Measurements from ENCODE around the gene CNR2.

The CNR2 gene

DNA sequence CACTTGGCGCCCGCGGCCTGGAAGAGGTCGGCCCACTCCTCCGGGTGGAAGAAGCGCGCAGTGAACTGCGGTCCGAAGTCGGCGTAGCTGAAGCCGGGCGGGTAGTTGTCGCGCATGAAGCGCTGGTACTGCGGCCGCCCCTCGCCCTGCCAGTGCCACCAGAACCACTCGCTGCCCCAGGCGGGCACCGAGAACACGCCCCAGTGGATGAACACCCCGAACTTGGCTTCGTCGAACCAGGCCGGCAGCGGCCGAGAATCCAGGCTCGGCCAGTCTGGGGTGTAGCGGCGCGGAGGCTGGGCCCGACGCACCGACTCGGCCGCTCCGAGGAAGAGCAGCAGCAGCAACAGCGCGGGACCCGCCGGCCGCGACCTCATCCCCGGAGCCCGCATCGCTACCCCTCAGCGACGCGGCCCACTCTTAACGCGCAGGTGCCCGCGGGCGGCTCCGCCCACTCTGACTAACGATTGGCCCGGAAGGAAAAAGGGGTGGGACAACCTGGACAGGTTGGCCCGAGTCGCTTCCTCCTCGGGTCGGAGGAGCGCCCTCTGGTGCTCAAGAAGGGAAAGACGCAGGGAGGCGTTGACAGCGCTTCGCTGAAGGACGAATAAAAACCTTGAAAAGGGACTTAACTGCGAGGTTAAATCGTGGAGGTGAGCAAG is 45.1 kb downstream of the CNR2 start, which contains the start of gene FUCA1 (continued):
- no peak for TF ChIP-seq ZNF16 (tag by site-specific recombination; IDR thresholded peaks at IDR 0.05; ENCODE audit: low read depth)
- TF ChIP-seq, protein P1, sequence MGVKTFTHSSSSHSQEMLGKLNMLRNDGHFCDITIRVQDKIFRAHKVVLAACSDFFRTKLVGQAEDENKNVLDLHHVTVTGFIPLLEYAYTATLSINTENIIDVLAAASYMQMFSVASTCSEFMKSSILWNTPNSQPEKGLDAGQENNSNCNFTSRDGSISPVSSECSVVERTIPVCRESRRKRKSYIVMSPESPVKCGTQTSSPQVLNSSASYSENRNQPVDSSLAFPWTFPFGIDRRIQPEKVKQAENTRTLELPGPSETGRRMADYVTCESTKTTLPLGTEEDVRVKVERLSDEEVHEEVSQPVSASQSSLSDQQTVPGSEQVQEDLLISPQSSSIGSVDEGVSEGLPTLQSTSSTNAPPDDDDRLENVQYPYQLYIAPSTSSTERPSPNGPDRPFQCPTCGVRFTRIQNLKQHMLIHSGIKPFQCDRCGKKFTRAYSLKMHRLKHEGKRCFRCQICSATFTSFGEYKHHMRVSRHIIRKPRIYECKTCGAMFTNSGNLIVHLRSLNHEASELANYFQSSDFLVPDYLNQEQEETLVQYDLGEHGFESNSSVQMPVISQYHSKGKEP (tag by site-specific recombination; IDR thresholded peaks at IDR 0.05) = no peak
- TF ChIP-seq ZNF433 (tag by site-specific recombination; IDR thresholded peaks at IDR 0.05; ENCODE audit: low read depth) = no peak
- no peak for TF ChIP-seq ZNF785 (tag by site-specific recombination; IDR thresholded peaks at IDR 0.05)
- no peak for TF ChIP-seq ZNF239 (tag by site-specific recombination; IDR thresholded peaks at IDR 0.05)
- TF ChIP-seq BCL11B (tag by site-specific recombination; IDR thresholded peaks at IDR 0.05; ENCODE audit: low read depth) = no peak
- peak; percentile 62 for TF ChIP-seq SP3 (tag by site-specific recombination; IDR thresholded peaks at IDR 0.05)
- TF ChIP-seq ZNF560 (tag by site-specific recombination; IDR thresholded peaks at IDR 0.05; ENCODE audit: borderline replicate concordance) = no peak
- 0 out of 2 replicates have a peak, but pooled peaks have one; percentile 36 for TF ChIP-seq ZNF843 (tag by site-specific recombination; IDR thresholded peaks at IDR 0.05)
- TF ChIP-seq, protein P2, sequence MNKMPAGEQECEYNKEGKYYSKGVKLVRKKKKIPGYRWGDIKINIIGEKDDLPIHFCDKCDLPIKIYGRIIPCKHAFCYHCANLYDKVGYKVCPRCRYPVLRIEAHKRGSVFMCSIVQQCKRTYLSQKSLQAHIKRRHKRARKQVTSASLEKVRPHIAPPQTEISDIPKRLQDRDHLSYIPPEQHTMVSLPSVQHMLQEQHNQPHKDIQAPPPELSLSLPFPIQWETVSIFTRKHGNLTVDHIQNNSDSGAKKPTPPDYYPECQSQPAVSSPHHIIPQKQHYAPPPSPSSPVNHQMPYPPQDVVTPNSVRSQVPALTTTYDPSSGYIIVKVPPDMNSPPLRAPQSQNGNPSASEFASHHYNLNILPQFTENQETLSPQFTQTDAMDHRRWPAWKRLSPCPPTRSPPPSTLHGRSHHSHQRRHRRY (tag by site-specific recombination; IDR thresholded peaks at IDR 0.05) = no peak
- TF ChIP-seq, protein P3, sequence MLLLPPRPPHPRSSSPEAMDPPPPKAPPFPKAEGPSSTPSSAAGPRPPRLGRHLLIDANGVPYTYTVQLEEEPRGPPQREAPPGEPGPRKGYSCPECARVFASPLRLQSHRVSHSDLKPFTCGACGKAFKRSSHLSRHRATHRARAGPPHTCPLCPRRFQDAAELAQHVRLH (tag by site-specific recombination; IDR thresholded peaks at IDR 0.05) = no peak
- no peak for TF ChIP-seq ZNF37A (tag by site-specific recombination; IDR thresholded peaks at IDR 0.05)
- TF ChIP-seq ZBTB8A (tag by site-specific recombination; IDR thresholded peaks at IDR 0.05) = peak; percentile 44; the same call in 1 of the 2 replicates
- TF ChIP-seq ZNF624 (tag by site-specific recombination; IDR thresholded peaks at IDR 0.05) = no peak
- TF ChIP-seq ZXDB (tag by site-specific recombination; IDR thresholded peaks at IDR 0.05) = peak; percentile 73
- TF ChIP-seq ZNF626 (tag by site-specific recombination; IDR thresholded peaks at IDR 0.05) = no peak
- no peak for TF ChIP-seq ZNF404 (tag by site-specific recombination; IDR thresholded peaks at IDR 0.05)
- TF ChIP-seq ZNF629 (tag by site-specific recombination; IDR thresholded peaks at IDR 0.05) = peak; percentile 58; the same call in 1 of the 2 replicates
- no peak; the same call in 1 of the 2 replicates for TF ChIP-seq ZNF146 (tag by site-specific recombination; IDR thresholded peaks at IDR 0.05)
- TF ChIP-seq ZNF600 (tag by site-specific recombination; IDR thresholded peaks at IDR 0.05) = peak; percentile 83
- no peak for TF ChIP-seq ZNF157 (tag by site-specific recombination; IDR thresholded peaks at IDR 0.05)
- TF ChIP-seq, protein P4, sequence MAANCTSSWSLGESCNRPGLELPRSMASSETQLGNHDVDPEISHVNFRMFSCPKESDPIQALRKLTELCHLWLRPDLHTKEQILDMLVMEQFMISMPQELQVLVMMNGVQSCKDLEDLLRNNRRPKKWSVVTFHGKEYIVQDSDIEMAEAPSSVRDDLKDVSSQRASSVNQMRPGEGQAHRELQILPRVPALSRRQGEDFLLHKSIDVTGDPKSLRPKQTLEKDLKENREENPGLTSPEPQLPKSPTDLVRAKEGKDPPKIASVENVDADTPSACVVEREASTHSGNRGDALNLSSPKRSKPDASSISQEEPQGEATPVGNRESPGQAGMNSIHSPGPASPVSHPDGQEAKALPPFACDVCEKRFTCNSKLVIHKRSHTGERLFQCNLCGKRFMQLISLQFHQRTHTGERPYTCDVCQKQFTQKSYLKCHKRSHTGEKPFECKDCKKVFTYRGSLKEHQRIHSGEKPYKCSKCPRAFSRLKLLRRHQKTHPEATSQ (tag by site-specific recombination; IDR thresholded peaks at IDR 0.05) = no peak
- TF ChIP-seq, protein P5, sequence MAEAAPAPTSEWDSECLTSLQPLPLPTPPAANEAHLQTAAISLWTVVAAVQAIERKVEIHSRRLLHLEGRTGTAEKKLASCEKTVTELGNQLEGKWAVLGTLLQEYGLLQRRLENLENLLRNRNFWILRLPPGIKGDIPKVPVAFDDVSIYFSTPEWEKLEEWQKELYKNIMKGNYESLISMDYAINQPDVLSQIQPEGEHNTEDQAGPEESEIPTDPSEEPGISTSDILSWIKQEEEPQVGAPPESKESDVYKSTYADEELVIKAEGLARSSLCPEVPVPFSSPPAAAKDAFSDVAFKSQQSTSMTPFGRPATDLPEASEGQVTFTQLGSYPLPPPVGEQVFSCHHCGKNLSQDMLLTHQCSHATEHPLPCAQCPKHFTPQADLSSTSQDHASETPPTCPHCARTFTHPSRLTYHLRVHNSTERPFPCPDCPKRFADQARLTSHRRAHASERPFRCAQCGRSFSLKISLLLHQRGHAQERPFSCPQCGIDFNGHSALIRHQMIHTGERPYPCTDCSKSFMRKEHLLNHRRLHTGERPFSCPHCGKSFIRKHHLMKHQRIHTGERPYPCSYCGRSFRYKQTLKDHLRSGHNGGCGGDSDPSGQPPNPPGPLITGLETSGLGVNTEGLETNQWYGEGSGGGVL (tag by site-specific recombination; IDR thresholded peaks at IDR 0.05) = no peak
- TF ChIP-seq ZNF274 (IDR thresholded peaks at IDR 0.05; ENCODE audit: low read length) = no peak
- TF ChIP-seq ZNF274 (tag by site-specific recombination; IDR thresholded peaks at IDR 0.05; ENCODE audit: borderline replicate concordance) = no peak
- no peak for TF ChIP-seq ZNF114 (tag by site-specific recombination; IDR thresholded peaks at IDR 0.05)
- no peak for TF ChIP-seq ZNF585B (tag by site-specific recombination; IDR thresholded peaks at IDR 0.05)
- peak; percentile 27; the same call in 1 of the 2 replicates for TF ChIP-seq REPIN1 (tag by site-specific recombination; IDR thresholded peaks at IDR 0.05; ENCODE audit: low read depth)
- TF ChIP-seq ZFP37 (tag by site-specific recombination; IDR thresholded peaks at IDR 0.05) = peak; percentile 85
- peak; percentile 45; the same call in 1 of the 2 replicates for TF ChIP-seq BCL11A (tag by site-specific recombination; IDR thresholded peaks at IDR 0.05; ENCODE audit: low read depth)
- no peak for TF ChIP-seq ZNF169 (tag by site-specific recombination; IDR thresholded peaks at IDR 0.05)
- TF ChIP-seq ZNF561 (tag by site-specific recombination; IDR thresholded peaks at IDR 0.05; ENCODE audit: borderline replicate concordance) = no peak
- peak; percentile 80 for TF ChIP-seq KLF16 (tag by site-specific recombination; IDR thresholded peaks at IDR 0.05)
- TF ChIP-seq ZNF548 (tag by site-specific recombination; IDR thresholded peaks at IDR 0.05) = no peak
- no peak for TF ChIP-seq SALL2 (tag by site-specific recombination; IDR thresholded peaks at IDR 0.05; ENCODE audit: borderline replicate concordance)
- TF ChIP-seq ZNF132 (tag by site-specific recombination; IDR thresholded peaks at IDR 0.05; ENCODE audit: borderline replicate concordance) = no peak
- TF ChIP-seq ZNF23 (tag by site-specific recombination; IDR thresholded peaks at IDR 0.05; ENCODE audit: borderline replicate concordance) = no peak

All from HEK293 (cell line).